ENCODE measurements around the gene FBXL7. TPM values are rescaled to one million over a fixed set of nuclear protein-coding genes. Genes with fewer than 3 reads are reported as not detected.
A peak's percentile ranks its signal among the peaks of the same experiment; 100 is the strongest.

FBXL7 gene
- total and polyA plus RNA-seq, 2 experiments from 2014 or later = 3.2 to 7.5 TPM

GRCh38 chr5:15634591-15635288, 134.8 kb downstream of the FBXL7 start:
- H3K9ac ChIP-seq = no peak overlapping the region
- H3K4me1 ChIP-seq (ENCODE audit: insufficient read depth) = peaks cover 9% of the 10 kb centered on the region
- H4K20me1 ChIP-seq (ENCODE audit: insufficient read depth) = no peaks in the 10 kb centered on the region
- H3K27me3 ChIP-seq (replicated peaks; ENCODE audit: insufficient read depth) = no peaks in the 10 kb centered on the region
- H3K4me3 ChIP-seq = no peak overlapping the region
- 93 to 96% methylated on average over 4 of the region's 4 CpGs for WGBS, 2 experiments (ENCODE audit: low coverage in 1 of 2, low lambda C conversion rate in 2 of 2, missing lambda C conversion rate in 2 of 2)
- in situ Hi-C loops (cut with MboI) = no loop called here
- no peak overlapping the region for H3K27ac ChIP-seq
- peak; percentile 6 for DNase-seq
- no peak for TF ChIP-seq EZH2phosphoT487 (IDR thresholded peaks at IDR 0.05; ENCODE audit: insufficient read depth, low read depth)
- H3K36me3 ChIP-seq (ENCODE audit: low read depth) = no peaks in the 10 kb centered on the region
- no peak overlapping the region for H2AFZ ChIP-seq
- no peaks in the 10 kb centered on the region for H3K9me3 ChIP-seq (ENCODE audit: low read depth)
- H3K4me2 ChIP-seq (ENCODE audit: unreplicated experiment) = no peak overlapping the region
- peaks cover 34% of the 10 kb centered on the region for H3K79me2 ChIP-seq (ENCODE audit: insufficient read depth)
- no peaks in the 10 kb centered on the region for H3F3A ChIP-seq (ENCODE audit: insufficient read depth)
- H3K9me2 ChIP-seq (ENCODE audit: insufficient read depth) = no peaks in the 10 kb centered on the region

GRCh38 chr5:15635289-15635616, 135.3 kb downstream of the FBXL7 start:
- DNase-seq = no peak
- 92 to 100% methylated on average over 1 of the region's 1 CpG for WGBS, 2 experiments (ENCODE audit: low coverage in 1 of 2, low lambda C conversion rate in 2 of 2, missing lambda C conversion rate in 2 of 2)
- H2AFZ ChIP-seq = no peak overlapping the region
- H3K4me2 ChIP-seq (ENCODE audit: unreplicated experiment) = no peak overlapping the region
- no peaks in the 10 kb centered on the region for H3F3A ChIP-seq (ENCODE audit: insufficient read depth)
- peaks cover 4% of the 10 kb centered on the region for H3K4me1 ChIP-seq (ENCODE audit: insufficient read depth)
- no peak overlapping the region for H3K4me3 ChIP-seq
- in situ Hi-C loops (cut with MboI) = no loop called here
- H3K9me3 ChIP-seq (ENCODE audit: low read depth) = no peaks in the 10 kb centered on the region
- H3K9ac ChIP-seq = no peak overlapping the region
- TF ChIP-seq EZH2 (IDR thresholded peaks at IDR 0.05; ENCODE audit: insufficient read depth, poor library complexity, severe bottlenecking) = no peak
- TF ChIP-seq EZH2phosphoT487 (IDR thresholded peaks at IDR 0.05; ENCODE audit: insufficient read depth, low read depth) = no peak
- no peaks in the 10 kb centered on the region for H3K9me2 ChIP-seq (ENCODE audit: insufficient read depth)
- H3K27ac ChIP-seq = no peak overlapping the region
- no peaks in the 10 kb centered on the region for H3K27me3 ChIP-seq (replicated peaks; ENCODE audit: insufficient read depth)
- H3K36me3 ChIP-seq (ENCODE audit: low read depth) = no peaks in the 10 kb centered on the region
- H3K79me2 ChIP-seq (ENCODE audit: insufficient read depth) = peaks cover 33% of the 10 kb centered on the region
- H4K20me1 ChIP-seq (ENCODE audit: insufficient read depth) = no peaks in the 10 kb centered on the region

GRCh38 chr5:15637345-15637744, 137.4 kb downstream of the FBXL7 start:
- Histone ChIP-seq H3K9me2 (ENCODE audit: insufficient read depth) (no peaks in the 10 kb centered on the region), H3K4me3 (no peak overlapping the region), H3K27me3 (replicated peaks; ENCODE audit: insufficient read depth) (no peaks in the 10 kb centered on the region), H3K4me2 (ENCODE audit: unreplicated experiment) (no peak overlapping the region), H2AFZ (no peak overlapping the region), H3F3A (ENCODE audit: insufficient read depth) (no peaks in the 10 kb centered on the region), H4K20me1 (ENCODE audit: insufficient read depth) (no peaks in the 10 kb centered on the region), H3K36me3 (ENCODE audit: low read depth) (no peaks in the 10 kb centered on the region), H3K4me1 (ENCODE audit: insufficient read depth) (no peaks in the 10 kb centered on the region), H3K9me3 (ENCODE audit: low read depth) (no peaks in the 10 kb centered on the region), H3K9ac (no peak overlapping the region), H3K79me2 (ENCODE audit: insufficient read depth) (peaks cover 35% of the 10 kb centered on the region), H3K27ac (no peak overlapping the region)
- in situ Hi-C loops (cut with MboI) = no loop called here
- WGBS, 2 experiments (ENCODE audit: low coverage in 1 of 2, low lambda C conversion rate in 2 of 2, missing lambda C conversion rate in 2 of 2) = 100% methylated on average over 1 of the region's 1 CpG
- TF ChIP-seq EZH2phosphoT487 (IDR thresholded peaks at IDR 0.05; ENCODE audit: insufficient read depth, low read depth) (no peak), EZH2 (IDR thresholded peaks at IDR 0.05; ENCODE audit: insufficient read depth, poor library complexity, severe bottlenecking) (no peak)
- no peak for DNase-seq

- no peaks in the 10 kb centered on the region for H3K27me3 ChIP-seq (replicated peaks; ENCODE audit: insufficient read depth)
- H3K4me1 ChIP-seq (ENCODE audit: insufficient read depth) = no peaks in the 10 kb centered on the region
- no peak for DNase-seq
- no peak overlapping the region for H3K4me3 ChIP-seq
- H3F3A ChIP-seq (ENCODE audit: insufficient read depth) = no peaks in the 10 kb centered on the region
- H3K9ac ChIP-seq = no peak overlapping the region
- H3K4me2 ChIP-seq (ENCODE audit: unreplicated experiment) = no peak overlapping the region
- no peaks in the 10 kb centered on the region for H3K9me2 ChIP-seq (ENCODE audit: insufficient read depth)
- no peak for TF ChIP-seq EZH2phosphoT487 (IDR thresholded peaks at IDR 0.05; ENCODE audit: insufficient read depth, low read depth)
- no peak for TF ChIP-seq EZH2 (IDR thresholded peaks at IDR 0.05; ENCODE audit: insufficient read depth, poor library complexity, severe bottlenecking)
- H2AFZ ChIP-seq = no peak overlapping the region
- H3K36me3 ChIP-seq (ENCODE audit: low read depth) = no peaks in the 10 kb centered on the region
- in situ Hi-C loops (cut with MboI) = no loop called here
- no peaks in the 10 kb centered on the region for H4K20me1 ChIP-seq (ENCODE audit: insufficient read depth)
- no peaks in the 10 kb centered on the region for H3K9me3 ChIP-seq (ENCODE audit: low read depth)
- peaks cover 36% of the 10 kb centered on the region for H3K79me2 ChIP-seq (ENCODE audit: insufficient read depth)
- no peak overlapping the region for H3K27ac ChIP-seq
- 97 to 100% methylated on average over 2 of the region's 2 CpGs for WGBS, 2 experiments (ENCODE audit: low coverage in 1 of 2, low lambda C conversion rate in 2 of 2, missing lambda C conversion rate in 2 of 2)
Observed at GRCh38 chr5:15637886-15638285, 137.9 kb downstream of the FBXL7 start.

GRCh38 chr5:15638296-15638695, 138.3 kb downstream of the FBXL7 start:
- Histone ChIP-seq H3K9ac (no peak overlapping the region), H3K27ac (no peak overlapping the region), H3K79me2 (ENCODE audit: insufficient read depth) (peaks cover 40% of the 10 kb centered on the region), H3K36me3 (ENCODE audit: low read depth) (no peaks in the 10 kb centered on the region), H3K4me1 (ENCODE audit: insufficient read depth) (0 out of 2 replicates have a peak, but pooled peaks cover 1% of the 10 kb centered on the region), H3K9me3 (ENCODE audit: low read depth) (no peaks in the 10 kb centered on the region), H3K4me2 (ENCODE audit: unreplicated experiment) (no peak overlapping the region), H3F3A (ENCODE audit: insufficient read depth) (no peaks in the 10 kb centered on the region), H3K9me2 (ENCODE audit: insufficient read depth) (no peaks in the 10 kb centered on the region), H3K4me3 (no peak overlapping the region), H4K20me1 (ENCODE audit: insufficient read depth) (no peaks in the 10 kb centered on the region), H2AFZ (no peak overlapping the region), H3K27me3 (replicated peaks; ENCODE audit: insufficient read depth) (no peaks in the 10 kb centered on the region)
- WGBS, 2 experiments (ENCODE audit: low coverage in 1 of 2, low lambda C conversion rate in 2 of 2, missing lambda C conversion rate in 2 of 2) = 88 to 93% methylated on average over 6 of the region's 6 CpGs
- no peak for TF ChIP-seq EZH2 (IDR thresholded peaks at IDR 0.05; ENCODE audit: insufficient read depth, poor library complexity, severe bottlenecking)
- no peak for TF ChIP-seq EZH2phosphoT487 (IDR thresholded peaks at IDR 0.05; ENCODE audit: insufficient read depth, low read depth)
- DNase-seq = no peak
- in situ Hi-C loops (cut with MboI) = no loop called here

Data from GM23248 (cell line).